Ovary (tissue), 9 donors: ENCODE results near the gene XKR7. TPM values are rescaled to one million over a fixed set of nuclear protein-coding genes. Genes with fewer than 3 reads are reported as not detected.

Experiments used
- DNase-seq, 5 donors: peaks; one replicate each; pipeline ENCODE4 v3.0.0-alpha.2; 2019 to 2020
- H3K27ac ChIP-seq, 2 donors: fragments of 200-600 bp; one replicate each; pipeline versions ENCODE4 v1.5.1 to v1.8.0; 2019 to 2022
- H3K27me3 ChIP-seq: fragments of 200-600 bp; one replicate; pipeline ENCODE4 v1.8.0; 2022
- H3K36me3 ChIP-seq: fragments of 200-600 bp; sonication (generic); one replicate; pipeline ENCODE4 v1.5.1; 2019
- H3K4me1 ChIP-seq: one replicate; pipeline ENCODE4 v1.8.1; 2013; ENCODE audit warnings: mild to moderate bottlenecking, moderate library complexity; ENCODE audit not compliant: insufficient read depth
- H3K4me3 ChIP-seq: fragments of 200-600 bp; sonication (generic); one replicate; pipeline ENCODE4 v1.5.1; 2017
- H3K9me3 ChIP-seq, 2 donors: fragments of 200-600 bp in 1 of 2; sonication (generic) in 1 of 2; one replicate each; pipeline versions ENCODE4 v1.5.1 to v1.8.1; 2013 to 2019; ENCODE audit warnings: mild to moderate bottlenecking in 1 of 2, moderate library complexity in 1 of 2
- CTCF ChIP-seq, 3 donors: fragments of 450-650 bp in 2 of 3; fragments of 200-600 bp in 1 of 3; IDR thresholded peaks; one replicate each; pipeline versions ENCODE4 v1.5.1 to v1.8.0; 2016 to 2022; ENCODE audit warnings: antibody characterized with exemption in 3 of 3, mild to moderate bottlenecking in 1 of 3
- EP300 ChIP-seq: sonication (generic); formaldehyde crosslinking; IDR thresholded peaks from one replicate; pipeline ENCODE4 v1.6.1; 2017; ENCODE audit warnings: antibody characterized with exemption
- POLR2A ChIP-seq: fragments of 450-650 bp; IDR thresholded peaks from one replicate; pipeline ENCODE4 v1.6.1; 2017; ENCODE audit warnings: antibody characterized with exemption, mild to moderate bottlenecking, moderate library complexity
- WGBS, 3 donors: extraction: QIAGEN DNeasy Blood & Tissue Kit in 1 of 3; methylation state at CpG; one replicate each; pipeline versions ENCODE4 v1.1.5 to v1.1.7; 2013 to 2017; 5-methylcytosine and 5-hydroxymethylcytosine counted together
- intact Hi-C, 4 donors: fragments of 100-400 bp; cut with DNase I; formaldehyde crosslinking; loops; one replicate each; pipeline versions ENCODE4 v1.11.0 to v1.15.1; 2022 to 2023
- polyA plus RNA-seq, 2 donors: library from polyadenylated mRNA; stranded (reverse); fragments of 200-250 nt in 1 of 2; fragments of 350-450 nt in 1 of 2; fragmentation: Illumina TruSeq in 1 of 2; extraction: RNeasy Lipid Tissue Mini Kit (QIAGEN cat#74804) in 1 of 2; gene quantifications; one replicate each; pipeline ENCODE4 v1.2.3, GENCODE V29; 2013 to 2014
- total RNA-seq, 7 donors: library from RNA; depleted of rRNA in 2 of 7; stranded (reverse); fragments of >200 nt in 2 of 7; fragmentation: NEBNext Ultra II Directional in 3 of 7; extraction: Animal tissue kit (Norgen Biotek cat#: 25700) in 3 of 7; gene quantifications; one replicate each; pipeline versions ENCODE4 v1.1.0 to v1.2.4, GENCODE V29; 2016 to 2023
- donor health status: DM: no; HTN: no; CAD: no; lungs with moderate emphysema.
- donor health status: DM: no; HTN: no; CAD: no.
- donor health status: Bipolar disorder and iron deficiency.
- donor health status: DM: yes; HTN: yes; CAD: no.
- donor health status: DM: no; HTN: no; CAD: no.
- donor health status: DM: yes; HTN: yes; CAD: no.

XKR7 gene
- total and polyA plus RNA-seq, 9 donors = not detected

GRCh38 chr20:31939661-31940060 is 28.3 kb upstream of the XKR7 start:
- Histone ChIP-seq H3K27ac (no peak overlapping the region), H3K9me3 (no peaks in the 10 kb centered on the region), H3K4me1 (no peaks in the 10 kb centered on the region), H3K27me3 (no peaks in the 10 kb centered on the region), H3K36me3 (no peaks in the 10 kb centered on the region), H3K4me3 (no peak overlapping the region)
- WGBS, 3 donors = 81 to 93% (median 89%) methylated on average over 2 of the region's 2 CpGs
- no peak for DNase-seq
- TF ChIP-seq POLR2A (no peak), CTCF (IDR thresholded peaks at IDR 0.05) (no peak), EP300 (no peak)
- intact Hi-C loops = no loop called here

GRCh38 chr20:31943052-31943471 is 24.9 kb upstream of the XKR7 start:
- H3K27ac ChIP-seq = no peak overlapping the region

GRCh38 chr20:31945319-31945718 is 22.6 kb upstream of the XKR7 start:
- H3K4me3 ChIP-seq = no peak overlapping the region
- intact Hi-C loops = no loop called here
- no peak for TF ChIP-seq POLR2A
- TF ChIP-seq EP300 = no peak
- no peak for TF ChIP-seq CTCF (IDR thresholded peaks at IDR 0.05)
- H3K27ac ChIP-seq = no peak overlapping the region
- WGBS, 3 donors = 69 to 82% (median 72%) methylated on average over 4 of the region's 4 CpGs
- H3K9me3 ChIP-seq = no peaks in the 10 kb centered on the region
- no peaks in the 10 kb centered on the region for H3K4me1 ChIP-seq
- H3K36me3 ChIP-seq = no peaks in the 10 kb centered on the region
- DNase-seq = no peak
- no peaks in the 10 kb centered on the region for H3K27me3 ChIP-seq

More at GRCh38 chr20:31943052-31943471, 24.9 kb upstream of the XKR7 start:
- H3K4me1 ChIP-seq = no peaks in the 10 kb centered on the region
- H3K9me3 ChIP-seq = no peaks in the 10 kb centered on the region
- intact Hi-C loops = no loop called here
- no peak overlapping the region for H3K4me3 ChIP-seq
- no peaks in the 10 kb centered on the region for H3K27me3 ChIP-seq
- peak in 4 of 5 donors; percentile 52 to 87 (median 58) for DNase-seq
- 29 to 34% (median 29%) methylated on average over 2 of the region's 2 CpGs for WGBS, 3 donors
- no peak for TF ChIP-seq EP300
- no peak for TF ChIP-seq POLR2A
- TF ChIP-seq CTCF (IDR thresholded peaks at IDR 0.05) = no peak
- no peaks in the 10 kb centered on the region for H3K36me3 ChIP-seq

GRCh38 chr20:31945785-31946184 is 22.2 kb upstream of the XKR7 start:
- Histone ChIP-seq H3K27me3 (no peaks in the 10 kb centered on the region), H3K4me1 (peaks cover 4% of the 10 kb centered on the region), H3K36me3 (no peaks in the 10 kb centered on the region), H3K9me3 (no peaks in the 10 kb centered on the region), H3K27ac (no peak overlapping the region), H3K4me3 (no peak overlapping the region)
- intact Hi-C loops = no loop called here
- TF ChIP-seq EP300 (no peak), POLR2A (no peak), CTCF (IDR thresholded peaks at IDR 0.05) (no peak)
- 34 to 51% (median 36%) methylated on average over 6 of the region's 6 CpGs for WGBS, 3 donors
- peak in 3 of 5 donors; percentile 19 to 49 (median 32) for DNase-seq

GRCh38 chr20:31948008-31948407 is 19.9 kb upstream of the XKR7 start:
- H3K4me3 ChIP-seq = no peak overlapping the region
- H3K4me1 ChIP-seq = peaks cover 8% of the 10 kb centered on the region
- WGBS, 3 donors = 98 to 100% (median 99%) methylated on average over 2 of the region's 2 CpGs
- no peak overlapping the region for H3K27ac ChIP-seq
- no peaks in the 10 kb centered on the region for H3K9me3 ChIP-seq
- no peaks in the 10 kb centered on the region for H3K27me3 ChIP-seq
- intact Hi-C loops = no loop called here
- TF ChIP-seq POLR2A (no peak), EP300 (no peak), CTCF (IDR thresholded peaks at IDR 0.05) (no peak)
- H3K36me3 ChIP-seq = no peaks in the 10 kb centered on the region
- DNase-seq = no peak
